ENCODE measurements around the gene LAMB2.
A peak's percentile ranks its signal among the peaks of the same experiment; 100 is the strongest.

LAMB2 gene

GRCh38 chr3:49121132-49121736, 11.6 kb downstream of the LAMB2 start:
- DNase-seq (ENCODE audit: low read depth) = no peak

- peak; percentile 88 for DNase-seq (ENCODE audit: low read depth)
Measured at GRCh38 chr3:49120438-49121131, 12.3 kb downstream of the LAMB2 start, which contains the start of gene USP19. Gene USP19 (minus strand): TSS chr3:49120823. CDS start chr3:49119145, 1,678 bp downstream.

GRCh38 chr3:49120096-49120437, 12.8 kb downstream of the LAMB2 start:
- DNase-seq (ENCODE audit: low read depth) = no peak

DNA sequence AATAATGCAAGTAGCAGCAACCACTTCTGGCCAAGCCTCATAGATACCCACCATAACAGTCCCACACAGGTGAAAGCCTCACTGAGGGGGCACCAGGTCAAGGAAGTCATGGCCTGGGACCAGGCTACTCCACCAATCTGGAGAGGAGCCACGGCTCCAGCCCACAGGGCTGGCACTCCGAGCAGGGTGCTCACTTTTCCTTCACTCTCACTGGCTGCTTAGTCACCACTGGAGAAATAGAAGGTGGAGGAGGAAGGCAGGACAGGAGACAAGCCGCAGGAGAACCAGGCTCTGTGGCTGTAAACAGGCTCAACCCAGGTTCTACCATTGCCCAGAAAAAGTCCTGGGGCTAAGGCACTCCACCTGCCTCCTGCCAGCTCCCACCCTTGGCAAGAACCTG, 13.4 kb downstream of the LAMB2 start:
- no peak for DNase-seq (ENCODE audit: low read depth)

GRCh38 chr3:49119036-49119435, 13.8 kb downstream of the LAMB2 start:
- DNase-seq (ENCODE audit: low read depth) = no peak

- DNase-seq (ENCODE audit: low read depth) = no peak
Measured at GRCh38 chr3:49112262-49112661, 20.6 kb downstream of the LAMB2 start.

- no peak for DNase-seq (ENCODE audit: low read depth)
Measured at GRCh38 chr3:49111347-49111746, 21.5 kb downstream of the LAMB2 start.

GRCh38 chr3:49110780-49111179, 22.1 kb downstream of the LAMB2 start:
- DNase-seq (ENCODE audit: low read depth) = no peak

- no peak for DNase-seq (ENCODE audit: low read depth)
Measured at GRCh38 chr3:49108346-49108745, 24.5 kb downstream of the LAMB2 start.

GRCh38 chr3:49104427-49105291, 28.2 kb downstream of the LAMB2 start, which contains the start of gene QARS1:
Gene QARS1 (minus strand): TSS chr3:49104757. CDS start chr3:49104733, 24 bp downstream.
- DNase-seq (ENCODE audit: low read depth) = peak; percentile 81

DNA sequence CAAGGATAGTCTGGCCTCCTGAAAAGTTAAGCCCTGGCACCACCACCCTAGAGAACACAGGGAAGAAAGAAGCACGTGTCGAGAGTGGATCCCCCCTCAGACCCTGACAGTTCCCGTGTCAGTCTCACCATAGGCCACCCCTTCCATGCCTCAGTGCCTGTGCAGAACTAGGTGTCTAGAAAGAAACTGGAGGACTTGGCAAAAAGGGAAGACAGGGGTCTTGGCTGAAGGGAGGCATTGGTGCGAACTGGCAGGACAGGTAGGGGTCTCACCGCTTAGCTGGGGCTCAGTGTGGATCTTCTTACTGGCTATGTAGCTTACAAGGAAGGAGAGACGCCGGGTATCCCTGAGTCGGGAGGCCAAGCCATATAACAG, 28.8 kb downstream of the LAMB2 start:
- DNase-seq (ENCODE audit: low read depth) = no peak

DNA sequence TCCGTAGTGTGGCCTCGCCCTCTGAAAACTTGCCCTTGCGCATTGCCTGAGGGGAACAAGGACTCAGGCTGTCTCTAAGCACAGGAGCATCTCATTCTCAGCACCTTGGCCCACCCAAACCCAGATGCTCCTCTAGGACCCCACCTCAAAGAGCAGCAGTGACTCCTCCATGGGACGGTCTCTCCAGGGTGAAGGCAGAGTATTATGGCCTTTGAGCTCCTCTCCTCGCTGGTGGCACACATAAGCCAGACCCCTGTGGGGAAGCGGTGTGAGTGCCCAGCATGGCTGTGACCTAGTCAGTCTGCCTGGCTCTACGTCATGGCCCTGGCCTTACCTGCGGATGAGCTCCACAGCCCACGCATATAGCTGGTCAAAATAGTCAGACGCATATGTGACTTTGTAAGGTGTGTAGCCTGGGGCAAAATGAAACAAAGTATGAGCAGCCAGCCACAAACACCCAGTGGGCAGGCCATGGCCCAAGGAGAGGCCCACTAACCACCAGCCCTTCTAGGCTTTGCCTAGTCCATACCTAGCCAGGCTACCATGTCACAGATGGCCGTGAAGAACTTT, 32.7 kb downstream of the LAMB2 start:
- no peak for DNase-seq (ENCODE audit: low read depth)

DNA sequence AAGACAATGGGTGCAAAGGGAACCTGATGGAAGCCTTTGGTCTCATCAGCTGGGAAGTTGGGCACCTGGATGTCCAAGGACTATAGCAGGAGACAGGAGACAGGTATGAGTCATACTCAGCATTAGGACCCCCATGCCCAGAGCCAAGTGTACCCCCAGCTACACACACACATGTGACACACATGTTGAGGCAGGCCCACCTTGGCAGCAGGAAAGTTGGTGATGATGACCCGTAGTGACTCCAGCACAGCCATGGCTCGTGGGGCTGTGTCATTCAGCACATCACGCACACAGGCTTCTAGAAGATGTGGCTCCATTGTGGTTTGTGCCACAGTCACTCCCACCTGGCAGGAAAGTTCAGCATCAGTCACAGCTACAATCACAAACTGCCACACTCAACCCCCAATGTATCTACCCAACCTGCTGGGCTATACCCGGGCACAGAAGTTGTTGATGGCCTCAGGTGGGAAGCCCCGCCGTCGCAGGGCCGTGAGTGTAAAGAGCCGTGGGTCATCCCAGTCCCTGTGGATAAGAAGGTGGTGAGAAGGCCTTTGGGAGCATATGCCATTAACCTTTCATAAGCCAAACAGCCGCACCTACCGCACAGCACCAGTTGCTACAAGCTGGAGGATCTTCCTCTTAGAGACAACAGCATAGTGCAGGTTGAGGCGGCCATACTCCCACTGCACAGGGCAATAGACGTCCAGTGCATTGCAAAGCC, 33.8 kb downstream of the LAMB2 start:
- DNase-seq (ENCODE audit: low read depth) = no peak

DNA sequence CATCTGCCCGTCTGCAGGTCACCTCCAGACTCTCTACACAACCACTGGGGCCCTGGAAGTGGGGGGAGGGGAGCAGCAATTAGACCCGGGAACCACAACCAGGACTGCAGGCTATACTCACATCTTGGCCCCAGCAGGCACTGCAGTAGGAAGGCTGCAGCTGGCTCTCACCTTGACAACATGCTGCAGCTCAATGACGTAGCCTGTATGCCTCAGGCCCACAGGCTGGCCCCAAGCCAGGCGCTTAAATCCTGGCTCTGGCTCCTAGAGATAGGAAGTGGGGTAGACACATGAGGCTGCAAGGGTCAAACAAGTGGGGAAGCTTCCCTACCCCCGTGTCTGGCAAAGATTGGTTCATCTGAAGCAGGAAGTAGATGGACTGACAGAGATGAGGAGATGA, 34.4 kb downstream of the LAMB2 start:
- DNase-seq (ENCODE audit: low read depth) = peak; percentile 21

- DNase-seq (ENCODE audit: low read depth) = peak; percentile 92
Measured at GRCh38 chr3:49093853-49094767, 38.7 kb downstream of the LAMB2 start, which contains the start of gene QRICH1. Gene QRICH1 (minus strand): TSS chr3:49094071. CDS start chr3:49077017, 17,054 bp downstream.

- DNase-seq (ENCODE audit: low read depth) = peak; percentile 66
Measured at GRCh38 chr3:49092938-49093852, 39.7 kb downstream of the LAMB2 start.

DNA sequence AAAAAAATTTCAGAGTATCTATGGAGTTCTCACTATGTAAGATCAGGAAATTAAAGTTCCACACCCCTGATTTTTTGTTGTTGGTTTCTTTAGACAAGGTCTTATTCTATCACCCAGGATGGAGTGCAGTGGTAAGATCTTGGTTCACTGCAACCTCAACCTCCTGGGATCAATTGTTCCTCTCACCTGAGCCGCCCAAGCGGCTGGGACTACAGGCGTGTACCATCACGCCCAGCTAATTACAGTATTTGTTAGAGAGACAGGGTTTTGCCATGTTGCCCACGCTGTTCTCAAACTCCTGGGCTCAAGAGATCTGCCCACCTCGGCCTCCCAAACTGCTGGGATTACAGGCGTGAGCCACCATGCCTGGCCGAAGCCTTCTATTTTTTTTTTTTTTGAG, 51.4 kb downstream of the LAMB2 start:
- no peak for DNase-seq (ENCODE audit: low read depth)

DNA sequence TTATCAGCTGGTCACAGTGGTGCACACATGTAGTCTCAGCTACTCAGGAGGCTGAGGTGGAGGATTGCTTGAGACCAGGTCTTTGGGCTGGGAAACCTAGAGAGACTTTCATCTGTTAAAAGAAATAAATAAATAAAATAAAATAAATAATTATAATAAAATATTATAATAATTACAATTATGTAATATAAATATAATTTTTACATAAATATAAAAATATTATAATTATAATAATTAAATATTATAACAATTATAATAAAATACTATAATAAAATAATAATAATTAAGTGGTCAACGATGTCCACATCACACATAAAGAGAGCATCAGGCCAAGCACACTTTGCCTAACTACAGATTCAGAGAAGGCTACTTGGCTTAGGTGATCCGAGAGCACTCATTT, 53.6 kb downstream of the LAMB2 start:
- no peak for DNase-seq (ENCODE audit: low read depth)

GRCh38 chr3:49076646-49077045, 56.2 kb downstream of the LAMB2 start:
- no peak for DNase-seq (ENCODE audit: low read depth)

GRCh38 chr3:49076116-49076515, 56.7 kb downstream of the LAMB2 start:
- DNase-seq (ENCODE audit: low read depth) = no peak

All from CMK (cell line).